Panc1 (cell line): ENCODE measurements around the gene CASP3. TPM values are rescaled to one million over a fixed set of nuclear protein-coding genes. Genes with fewer than 3 reads are reported as not detected.
"Not testable (repeated sequence)": the region's sequence is repeated elsewhere in the genome, so short reads cannot be mapped to it uniquely, and the experiment has no call there.

Experiments used
- ATAC-seq: fragments of 200-7000 bp; cut with Tn5 transposase; 2 replicates; pipeline ENCODE4 v1.9.1; 2020; ENCODE audit warnings: mild to moderate bottlenecking, moderate library complexity
- BruUV-seq: library from RNA; stranded (reverse); fragments of 400-500 nt; replicated peaks from 2 replicates; lab custom pipeline; 2021; lab: Mats Ljungman, UMichigan
- CTCF ChIA-PET: fragments of 300-600 bp; sonication (Branson Sonifier 250); formaldehyde crosslinking; loops from one replicate; lab custom pipeline; 2022; ENCODE audit warnings: antibody characterized with exemption; lab: Charles Lee
- POLR2A ChIA-PET: fragments of 300-600 bp; sonication (Branson Sonifier 250); formaldehyde crosslinking; loops from one replicate; lab custom pipeline; 2022; ENCODE audit warnings: antibody characterized with exemption; lab: Charles Lee
- DNase-seq: peaks from one replicate; pipeline ENCODE4 v3.0.0-alpha.2; 2010; ENCODE audit warnings: low read depth, low spot score
- H3K27ac ChIP-seq: 2 replicates; pipeline ENCODE4 v1.5.1; 2011; ENCODE audit warnings: mild to moderate bottlenecking, low read length, inconsistent platforms
- H3K27me3 ChIP-seq: fragments of 200-500 bp; sonication (Bioruptor generic); 2 replicates; pipeline ENCODE4 v1.6.0; 2014; ENCODE audit warnings: low read length, inconsistent platforms; ENCODE audit not compliant: control insufficient read depth, insufficient read depth
- H3K36me3 ChIP-seq: fragments of 200-500 bp; sonication (Bioruptor generic); 2 replicates; pipeline ENCODE4 v1.5.1; 2014; ENCODE audit warnings: inconsistent platforms, mild to moderate bottlenecking, low read length, moderate library complexity; ENCODE audit not compliant: control insufficient read depth, insufficient read depth
- H3K4me1 ChIP-seq: 2 replicates; pipeline ENCODE4 v1.5.1; 2011; ENCODE audit warnings: inconsistent platforms, mild to moderate bottlenecking, low read length, moderate library complexity; ENCODE audit not compliant: control insufficient read depth, insufficient read depth
- H3K4me3 ChIP-seq, 2 experiments: 2 replicates each; pipeline ENCODE4 v1.5.1; 2011 to 2012; ENCODE audit warnings: low read depth in 2 of 2, low read length in 2 of 2, mild to moderate bottlenecking in 2 of 2, inconsistent platforms in 1 of 2, moderate library complexity in 1 of 2
- H3K9me3 ChIP-seq: fragments of 200-500 bp; sonication (Bioruptor generic); 2 replicates; pipeline ENCODE4 v1.5.1; 2014; ENCODE audit warnings: low read depth, mild to moderate bottlenecking, inconsistent platforms, low read length, moderate library complexity; ENCODE audit not compliant: control insufficient read depth, insufficient read depth
- POLR2AphosphoS5 ChIP-seq: IDR thresholded peaks from 2 replicates; pipeline ENCODE4 v1.6.1; 2012; ENCODE audit warnings: mild to moderate bottlenecking, low read depth, low read length, moderate library complexity
- REST ChIP-seq, 2 experiments: IDR thresholded peaks; 2 replicates each; pipeline ENCODE4 v1.6.1; 2011 to 2012; ENCODE audit warnings: low read depth in 2 of 2, control low read depth in 1 of 2, low read length in 1 of 2, mild to moderate bottlenecking in 1 of 2, moderate library complexity in 1 of 2; ENCODE audit not compliant: insufficient read depth in 1 of 2
- SIN3A ChIP-seq: IDR thresholded peaks from 2 replicates; pipeline ENCODE4 v1.6.1; 2012; ENCODE audit warnings: low read depth, mild to moderate bottlenecking, low read length, moderate library complexity, borderline replicate concordance; ENCODE audit not compliant: insufficient read depth
- TCF7L2 ChIP-seq: IDR thresholded peaks from 2 replicates; pipeline ENCODE4 v1.6.1; 2011; ENCODE audit warnings: mild to moderate bottlenecking, low read depth, low read length, inconsistent platforms
- in situ Hi-C: cut with HindIII; loops from 2 replicates; pipeline ENCODE4 v1.10.0; 2016; ENCODE audit warnings: low sequenced_read_pairs, low pct_unique_long_range_greater_than_20kb
- intact Hi-C: fragments of 100-400 bp; cut with micrococcal nuclease; formaldehyde crosslinking; loops from one replicate; pipeline ENCODE4 v1.10.0; 2022; ENCODE audit not compliant: unreplicated experiment
- total RNA-seq: library from RNA; stranded (reverse); gene quantifications from one replicate; pipeline ENCODE4 v1.2.1, GENCODE V29; 2021; ENCODE audit not compliant: unreplicated experiment
- TF ChIP-seq, protein P1 (sequence below): fragments of 450-650 bp; IDR thresholded peaks from 2 replicates; pipeline ENCODE4 v1.5.1; 2017; ENCODE audit warnings: mild to moderate bottlenecking

CASP3 gene
- total RNA-seq, 1 experiment from 2014 or later: 24.3 TPM

- POLR2A ChIA-PET: no interaction called here
- H3K27ac ChIP-seq: no peak overlapping the region
- in situ Hi-C loops (no loop called here), intact Hi-C loops (no loop called here)
- H3K27me3 ChIP-seq: no peaks in the 10 kb centered on the region
- no peak for TF ChIP-seq TCF7L2
- TF ChIP-seq, protein P1, sequence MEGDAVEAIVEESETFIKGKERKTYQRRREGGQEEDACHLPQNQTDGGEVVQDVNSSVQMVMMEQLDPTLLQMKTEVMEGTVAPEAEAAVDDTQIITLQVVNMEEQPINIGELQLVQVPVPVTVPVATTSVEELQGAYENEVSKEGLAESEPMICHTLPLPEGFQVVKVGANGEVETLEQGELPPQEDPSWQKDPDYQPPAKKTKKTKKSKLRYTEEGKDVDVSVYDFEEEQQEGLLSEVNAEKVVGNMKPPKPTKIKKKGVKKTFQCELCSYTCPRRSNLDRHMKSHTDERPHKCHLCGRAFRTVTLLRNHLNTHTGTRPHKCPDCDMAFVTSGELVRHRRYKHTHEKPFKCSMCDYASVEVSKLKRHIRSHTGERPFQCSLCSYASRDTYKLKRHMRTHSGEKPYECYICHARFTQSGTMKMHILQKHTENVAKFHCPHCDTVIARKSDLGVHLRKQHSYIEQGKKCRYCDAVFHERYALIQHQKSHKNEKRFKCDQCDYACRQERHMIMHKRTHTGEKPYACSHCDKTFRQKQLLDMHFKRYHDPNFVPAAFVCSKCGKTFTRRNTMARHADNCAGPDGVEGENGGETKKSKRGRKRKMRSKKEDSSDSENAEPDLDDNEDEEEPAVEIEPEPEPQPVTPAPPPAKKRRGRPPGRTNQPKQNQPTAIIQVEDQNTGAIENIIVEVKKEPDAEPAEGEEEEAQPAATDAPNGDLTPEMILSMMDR: no peak
- TF ChIP-seq POLR2AphosphoS5: no peak
- no peak for TF ChIP-seq REST (IDR thresholded peaks at IDR 0.05; ENCODE audit: insufficient read depth in 1 of 2, low read depth in 2 of 2, low read length in 1 of 2)
- TF ChIP-seq SIN3A: no peak
- no peaks in the 10 kb centered on the region for H3K9me3 ChIP-seq
- CTCF ChIA-PET: no interaction called here
- no peaks in the 10 kb centered on the region; the same call in 1 of the 2 replicates for H3K36me3 ChIP-seq
- BruUV-seq: no TSS peak
- ATAC-seq: no peak
- H3K4me1 ChIP-seq: peaks cover 5% of the 10 kb centered on the region; the same call in 1 of the 2 replicates
- no peak overlapping the region for H3K4me3 ChIP-seq
- no peak for DNase-seq
These were observed 4.4 kb upstream of the CASP3 start for GRCh38 chr4:184653650-184654049.

GRCh38 chr4:184652681-184653080 is 3.4 kb upstream of the CASP3 start:
- DNase-seq, intact Hi-C loops, H3K4me3 ChIP-seq, CTCF ChIA-PET, H3K27me3 ChIP-seq, H3K9me3 ChIP-seq, BruUV-seq, H3K36me3 ChIP-seq, H3K27ac ChIP-seq, in situ Hi-C loops, H3K4me1 ChIP-seq, ATAC-seq: not testable (repeated sequence)
- POLR2A ChIA-PET: interaction anchor here (0.6 kb wide), 1 partner anchor 1429 kb away, joined by 3 read pairs; no protein-coding TSS in a partner anchor

GRCh38 chr4:184651899-184652298 is 2.7 kb upstream of the CASP3 start:
- Histone ChIP-seq H3K4me1 (peaks cover 12% of the 10 kb centered on the region), H3K27me3 (no peaks in the 10 kb centered on the region), H3K27ac (no peak overlapping the region), H3K9me3 (no peaks in the 10 kb centered on the region), H3K4me3 (no peak overlapping the region), H3K36me3 (no peaks in the 10 kb centered on the region)
- no TSS peak for BruUV-seq
- CTCF ChIA-PET: no interaction called here
- intact Hi-C loops (no loop called here), in situ Hi-C loops (no loop called here)
- DNase-seq (no peak), ATAC-seq (no peak)
- POLR2A ChIA-PET: no interaction called here
- TF ChIP-seq, protein P1: no peak
- no peak for TF ChIP-seq POLR2AphosphoS5
- TF ChIP-seq REST (IDR thresholded peaks at IDR 0.05; ENCODE audit: insufficient read depth in 1 of 2, low read depth in 2 of 2, low read length in 1 of 2): no peak
- TF ChIP-seq SIN3A: no peak
- TF ChIP-seq TCF7L2: no peak
